Loucy (cell line): ENCODE measurements around the gene TESK1.

Source experiments
- EZH2phosphoT487 ChIP-seq: fragments of 200-600 bp; IDR thresholded peaks from 2 replicates; pipeline ENCODE4 v1.6.1; 2018; ENCODE audit warnings: antibody characterized with exemption, mild to moderate bottlenecking, moderate library complexity, borderline replicate concordance
- TF ChIP-seq, protein P1 (sequence below): fragments of 200-600 bp; sonication (generic); conservative IDR thresholded peaks from 2 replicates; pipeline ENCODE4 v1.5.1; 2014; ENCODE audit warnings: mild to moderate bottlenecking, antibody characterized with exemption, low read length

DNA sequence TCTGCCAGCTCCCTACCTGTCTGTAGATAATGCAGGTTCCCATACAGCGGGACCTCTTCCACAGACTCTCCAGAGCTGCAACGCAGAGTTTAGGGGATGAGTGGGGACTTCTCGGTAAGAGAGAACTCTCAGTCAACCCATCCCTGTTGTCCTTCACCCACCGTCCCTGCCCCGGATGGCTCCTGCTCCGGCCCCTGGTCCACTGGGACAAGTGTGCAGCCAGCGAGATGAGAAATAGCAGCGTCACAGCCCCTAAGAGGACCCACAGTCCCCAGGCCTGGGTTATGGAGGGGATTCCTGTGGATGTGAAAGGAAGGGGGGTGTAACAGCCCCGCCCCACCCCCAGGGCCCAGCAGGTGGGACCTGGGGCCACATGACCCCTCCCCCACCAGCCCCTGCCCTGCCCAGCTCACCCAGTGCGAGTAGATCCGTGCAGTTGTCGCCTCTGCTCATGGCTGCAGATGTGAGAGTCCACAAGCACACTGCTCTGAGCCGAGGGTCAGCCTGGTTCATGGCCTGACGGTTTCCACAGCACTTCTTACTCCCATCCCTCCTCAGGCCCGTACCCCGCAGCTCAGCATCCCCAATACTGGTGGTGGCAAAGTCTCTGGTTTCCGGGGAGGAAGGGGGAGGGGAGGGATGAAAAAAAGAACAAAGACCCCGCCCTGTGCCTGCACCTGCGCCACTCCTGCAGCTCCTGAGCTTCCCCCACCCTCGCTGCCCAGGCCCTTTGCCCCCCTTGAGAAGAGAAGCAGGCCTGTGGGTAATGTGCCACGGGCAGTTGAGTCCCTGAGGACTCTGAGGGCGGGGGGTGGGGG is 45.5 kb downstream of the TESK1 start, which contains the start of gene SIT1:
- TF ChIP-seq, protein P1, sequence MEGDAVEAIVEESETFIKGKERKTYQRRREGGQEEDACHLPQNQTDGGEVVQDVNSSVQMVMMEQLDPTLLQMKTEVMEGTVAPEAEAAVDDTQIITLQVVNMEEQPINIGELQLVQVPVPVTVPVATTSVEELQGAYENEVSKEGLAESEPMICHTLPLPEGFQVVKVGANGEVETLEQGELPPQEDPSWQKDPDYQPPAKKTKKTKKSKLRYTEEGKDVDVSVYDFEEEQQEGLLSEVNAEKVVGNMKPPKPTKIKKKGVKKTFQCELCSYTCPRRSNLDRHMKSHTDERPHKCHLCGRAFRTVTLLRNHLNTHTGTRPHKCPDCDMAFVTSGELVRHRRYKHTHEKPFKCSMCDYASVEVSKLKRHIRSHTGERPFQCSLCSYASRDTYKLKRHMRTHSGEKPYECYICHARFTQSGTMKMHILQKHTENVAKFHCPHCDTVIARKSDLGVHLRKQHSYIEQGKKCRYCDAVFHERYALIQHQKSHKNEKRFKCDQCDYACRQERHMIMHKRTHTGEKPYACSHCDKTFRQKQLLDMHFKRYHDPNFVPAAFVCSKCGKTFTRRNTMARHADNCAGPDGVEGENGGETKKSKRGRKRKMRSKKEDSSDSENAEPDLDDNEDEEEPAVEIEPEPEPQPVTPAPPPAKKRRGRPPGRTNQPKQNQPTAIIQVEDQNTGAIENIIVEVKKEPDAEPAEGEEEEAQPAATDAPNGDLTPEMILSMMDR, result no peak
- TF ChIP-seq EZH2phosphoT487, result no peak
